SK-N-SH (cell line): ENCODE data around the gene SLC43A3. TPM values are rescaled to one million over a fixed set of nuclear protein-coding genes. Genes with fewer than 3 reads are reported as not detected.

Source experiments
- CTCF ChIA-PET: fragments of 300-600, 350-600 bp; formaldehyde crosslinking; extraction: SDS; loops from one replicate; lab custom pipeline; 2021; lab: Yijun Ruan, JAX
- POLR2A ChIA-PET: fragments of 350-600 bp; sonication (Branson Sonifier 250); formaldehyde crosslinking; extraction: SDS; loops from one replicate; lab custom pipeline; 2020; ENCODE audit warnings: antibody characterized with exemption, inconsistent platforms; lab: Yijun Ruan, JAX
- DNase-seq: peaks from one replicate; pipeline ENCODE4 v3.0.0; 2012
- H2AFZ ChIP-seq: fragments of 200-600 bp; sonication (generic); 2 replicates; pipeline ENCODE4 v1.8.1; 2016; ENCODE audit warnings: antibody characterized with exemption, mild to moderate bottlenecking, low read depth
- H3F3A ChIP-seq: fragments of 200-600 bp; sonication (generic); replicated peaks from 2 replicates; pipeline ENCODE3; 2016; ENCODE audit warnings: antibody characterized with exemption, mild to moderate bottlenecking; ENCODE audit not compliant: insufficient read depth
- H3K27ac ChIP-seq, 2 experiments: fragments of 200-500 bp in 1 of 2; fragments of 200-600 bp in 1 of 2; sonication (Bioruptor generic) in 1 of 2; sonication (generic), shearing (Covaris generic) in 1 of 2; 2 replicates each; pipeline versions ENCODE4 v1.5.1 to v1.6.1; 2014 to 2016; ENCODE audit warnings: low read depth in 2 of 2, inconsistent platforms in 1 of 2, low read length in 1 of 2, mild to moderate bottlenecking in 1 of 2, mixed read lengths in 1 of 2
- H3K27me3 ChIP-seq: fragments of 200-600 bp; sonication (generic), shearing (Covaris generic); 2 replicates; pipeline ENCODE4 v1.6.1; 2016; ENCODE audit warnings: mixed run types; ENCODE audit not compliant: insufficient read depth
- H3K36me3 ChIP-seq, 2 experiments: fragments of 200-500 bp in 1 of 2; fragments of 200-600 bp in 1 of 2; sonication (Bioruptor generic) in 1 of 2; sonication (generic) in 1 of 2; replicated peaks in 1 of 2; 2 replicates each; pipeline versions ENCODE3 to v1.5.1; 2014 to 2016; ENCODE audit warnings: low read length in 1 of 2, mild to moderate bottlenecking in 1 of 2; ENCODE audit not compliant: insufficient read depth in 2 of 2, control insufficient read depth in 1 of 2
- H3K4me1 ChIP-seq, 2 experiments: fragments of 200-500 bp in 1 of 2; fragments of 200-600 bp in 1 of 2; sonication (Bioruptor generic) in 1 of 2; sonication (generic), shearing (Covaris generic) in 1 of 2; 2 replicates each; pipeline versions ENCODE4 v1.5.1 to v1.6.1; 2014 to 2016; ENCODE audit warnings: low read depth in 1 of 2, low read length in 1 of 2, mixed run types in 1 of 2; ENCODE audit not compliant: insufficient read depth in 2 of 2, control insufficient read depth in 1 of 2
- H3K4me2 ChIP-seq: fragments of 200-600 bp; sonication (generic), shearing (Covaris generic); 2 replicates; pipeline ENCODE4 v1.6.1; 2017; ENCODE audit warnings: mixed run types
- H3K4me3 ChIP-seq, 2 experiments: fragments of 200-500 bp in 1 of 2; fragments of 200-600 bp in 1 of 2; sonication (Bioruptor generic) in 1 of 2; sonication (generic), shearing (Covaris generic) in 1 of 2; 2 replicates each; pipeline versions ENCODE4 v1.5.1 to v1.8.1; 2014 to 2016; ENCODE audit warnings: low read depth in 2 of 2, inconsistent platforms in 1 of 2, low read length in 1 of 2, mild to moderate bottlenecking in 1 of 2, mixed read lengths in 1 of 2, moderate library complexity in 1 of 2
- H3K79me2 ChIP-seq: fragments of 200-600 bp; sonication (generic); 2 replicates; pipeline ENCODE4 v1.8.1; 2017; ENCODE audit warnings: mild to moderate bottlenecking; ENCODE audit not compliant: insufficient read depth
- H3K9ac ChIP-seq: fragments of 200-600 bp; sonication (generic); 2 replicates; pipeline ENCODE4 v1.6.1; 2017; ENCODE audit warnings: mixed run types
- H3K9me2 ChIP-seq: fragments of 200-600 bp; sonication (generic); 2 replicates; pipeline ENCODE4 v1.6.1; 2017; ENCODE audit warnings: mixed run types
- H3K9me3 ChIP-seq: fragments of 200-600 bp; sonication (generic); 2 replicates; pipeline ENCODE4 v1.6.1; 2017; ENCODE audit warnings: mixed run types, mild to moderate bottlenecking, moderate library complexity
- H4K20me1 ChIP-seq: fragments of 200-600 bp; sonication (generic); 2 replicates; pipeline ENCODE4 v1.6.1; 2017; ENCODE audit warnings: mild to moderate bottlenecking, mixed run types; ENCODE audit not compliant: insufficient read depth
- FOSL2 ChIP-seq: IDR thresholded peaks from 2 replicates; pipeline ENCODE4 v1.4.0; 2012; ENCODE audit warnings: low read depth, mild to moderate bottlenecking, moderate library complexity, borderline replicate concordance
- FOXJ3 ChIP-seq: sonication (generic); formaldehyde crosslinking; IDR thresholded peaks from 2 replicates; pipeline ENCODE4 v1.5.1; 2020; ENCODE audit warnings: mild to moderate bottlenecking, missing genetic modification reagents
- MAX ChIP-seq: IDR thresholded peaks from 2 replicates; pipeline ENCODE4 v1.4.0; 2012; ENCODE audit warnings: low read depth
- NFIC ChIP-seq: IDR thresholded peaks from 2 replicates; pipeline ENCODE4 v1.4.0; 2012; ENCODE audit warnings: borderline replicate concordance
- PBX3 ChIP-seq: IDR thresholded peaks from 2 replicates; pipeline ENCODE4; 2012
- RAD21 ChIP-seq: IDR thresholded peaks from 2 replicates; pipeline ENCODE4 v1.6.1; 2012; ENCODE audit warnings: mild to moderate bottlenecking, low read length
- WGBS: methylation state at CpG from one replicate; pipeline ENCODE4 v1.1.6; 2017; ENCODE audit warnings: low lambda C conversion rate; 5-methylcytosine and 5-hydroxymethylcytosine counted together
- polyA plus RNA-seq, 3 experiments: library from polyadenylated mRNA; depleted of rRNA; stranded (reverse); fragments of >200 nt; gene quantifications; 2 replicates each; pipeline ENCODE4 v1.2.3, GENCODE V29; 2012
- TF ChIP-seq, protein P1 (sequence below): fragments of 150-350 bp; IDR thresholded peaks from 2 replicates; pipeline ENCODE4 v1.6.1; 2017; ENCODE audit warnings: antibody characterized with exemption, low read length, low read depth, borderline replicate concordance

Gene SLC43A3
- polyA plus RNA-seq, 1 of the 3 experiments (the other 2 are of a cell fraction) = 4.1 TPM

GRCh38 chr11:57421066-57421465 is 5.9 kb downstream of the SLC43A3 start:
- H3K27me3 ChIP-seq = no peaks in the 10 kb centered on the region
- H3K9me3 ChIP-seq = no peaks in the 10 kb centered on the region
- H3K79me2 ChIP-seq = no peaks in the 10 kb centered on the region
- no peak overlapping the region for H2AFZ ChIP-seq
- H3K4me1 ChIP-seq = peaks cover 15 to 19% of the 10 kb centered on the region in 2 experiments; a peak in 2 of 4 replicates
- CTCF ChIA-PET = no interaction called here
- H3K9ac ChIP-seq = no peak overlapping the region
- H4K20me1 ChIP-seq = no peaks in the 10 kb centered on the region
- WGBS = 77% methylated on average over 4 of the region's 4 CpGs
- H3K9me2 ChIP-seq = no peaks in the 10 kb centered on the region
- H3K4me3 ChIP-seq = no peak overlapping the region
- POLR2A ChIA-PET = no interaction called here
- DNase-seq = no peak
- no peak overlapping the region for H3K27ac ChIP-seq
- H3K4me2 ChIP-seq = no peak overlapping the region
- H3F3A ChIP-seq = no peaks in the 10 kb centered on the region
- no peaks in the 10 kb centered on the region for H3K36me3 ChIP-seq
- TF ChIP-seq, protein P1, sequence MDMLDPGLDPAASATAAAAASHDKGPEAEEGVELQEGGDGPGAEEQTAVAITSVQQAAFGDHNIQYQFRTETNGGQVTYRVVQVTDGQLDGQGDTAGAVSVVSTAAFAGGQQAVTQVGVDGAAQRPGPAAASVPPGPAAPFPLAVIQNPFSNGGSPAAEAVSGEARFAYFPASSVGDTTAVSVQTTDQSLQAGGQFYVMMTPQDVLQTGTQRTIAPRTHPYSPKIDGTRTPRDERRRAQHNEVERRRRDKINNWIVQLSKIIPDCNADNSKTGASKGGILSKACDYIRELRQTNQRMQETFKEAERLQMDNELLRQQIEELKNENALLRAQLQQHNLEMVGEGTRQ = no peak
- TF ChIP-seq FOXJ3 (CRISPR knock-in tag) = no peak
- no peak for TF ChIP-seq MAX
- no peak for TF ChIP-seq FOSL2
- TF ChIP-seq PBX3 = no peak
- no peak for TF ChIP-seq RAD21
- TF ChIP-seq NFIC = no peak

DNA sequence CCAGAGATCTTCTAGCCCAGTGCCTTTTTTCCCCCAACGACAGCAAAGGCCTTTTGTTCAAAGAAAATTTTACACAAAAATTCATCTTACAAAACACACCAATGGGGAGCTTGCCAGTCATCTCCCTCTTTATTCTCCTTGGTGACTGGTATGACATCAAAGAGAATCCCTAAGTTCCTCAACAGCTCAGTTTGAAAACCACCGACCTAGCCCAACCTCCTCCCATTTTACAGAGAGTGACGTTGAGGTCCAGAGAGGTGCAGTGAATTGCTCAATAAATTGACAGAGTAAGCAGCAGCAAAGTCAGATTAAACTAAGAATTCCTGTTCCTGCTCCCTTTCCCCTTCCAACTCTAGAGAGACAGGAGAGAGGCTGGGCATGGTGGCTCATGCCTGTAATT is 7.8 kb downstream of the SLC43A3 start:
- no peak overlapping the region for H3K4me3 ChIP-seq
- no peaks in the 10 kb centered on the region for H3K27me3 ChIP-seq
- no peaks in the 10 kb centered on the region for H3K79me2 ChIP-seq
- TF ChIP-seq MAX (no peak), NFIC (no peak)
- TF ChIP-seq, protein P1 = no peak
- no peak overlapping the region for H3K9ac ChIP-seq
- no peaks in the 10 kb centered on the region for H3K9me3 ChIP-seq
- no peaks in the 10 kb centered on the region for H4K20me1 ChIP-seq
- no peak for DNase-seq
- no peak overlapping the region for H3K27ac ChIP-seq
- H3F3A ChIP-seq = no peaks in the 10 kb centered on the region
- H3K4me1 ChIP-seq = peaks cover 2 to 5% of the 10 kb centered on the region in 2 experiments; a peak in 1 of 4 replicates
- 60% methylated on average over 3 of the region's 3 CpGs for WGBS
- CTCF ChIA-PET = interaction anchor here (0.7 to 1.3 kb wide), 3 partner anchors 16 to 262 kb away, joined by 3 read pairs; no protein-coding TSS in a partner anchor
- H2AFZ ChIP-seq = no peak overlapping the region
- POLR2A ChIA-PET = interaction anchor here (0.7 kb wide), 1 partner anchor 86 kb away, joined by 3 read pairs; no protein-coding TSS in a partner anchor
- H3K9me2 ChIP-seq = no peaks in the 10 kb centered on the region
- H3K36me3 ChIP-seq = no peaks in the 10 kb centered on the region
- no peak overlapping the region for H3K4me2 ChIP-seq
